H1 (cell line): ENCODE data around the gene SPRN. TPM values are rescaled to one million over a fixed set of nuclear protein-coding genes. Genes with fewer than 3 reads are reported as not detected.

Experiments
- microRNA-seq, 2 experiments: library from miRNA; unstranded; fragments of <30 nt; microRNA quantifications; one replicate each; pipeline versions ENCODE4 to v1.2.0, GENCODE V29; 2016 to 2020; ENCODE audit warnings: borderline microRNAs expressed in 2 of 2, borderline number of aligned reads in 2 of 2, borderline replicate concordance in 1 of 2
- polyA plus RNA-seq, 7 experiments: library from polyadenylated mRNA; depleted of rRNA in 3 of 7; stranded (reverse) in 5 of 7; unstranded in 2 of 7; fragments of >200 nt in 5 of 7; fragments of 200-250 nt in 2 of 7; gene quantifications; 1 replicate in 5 of 7; 2 replicates in 1 of 7; 4 replicates in 1 of 7; pipeline versions ENCODE4 v1.2.1 to v1.2.3, GENCODE V29; 2011 to 2013; ENCODE audit warnings: missing spikeins in 2 of 7, mixed read lengths in 2 of 7
- small RNA-seq: library from polyadenylated mRNA; stranded (forward); fragments of <200 nt; extraction: miRNeasy Mini kit (QIAGEN cat#:217004); gene quantifications from one replicate; pipeline ENCODE3, GENCODE V24; 2013; ENCODE audit not compliant: insufficient read depth
- total RNA-seq: library from RNA; stranded (reverse); fragmentation: NEBNext Ultra II Directional; extraction: Animal tissue kit (Norgen Biotek cat#: 25700); gene quantifications from 2 replicates; pipeline ENCODE4 v1.2.1, GENCODE V29; 2021

SPRN gene
- total and polyA plus RNA-seq, 2 of the 8 experiments (the other 6 are each of a cell fraction or from before 2014, with no cell fraction given) = 0.23 to 0.24 TPM

Small RNA genes within 50 kb of the gene (microRNA-seq; reads per million reads assigned to microRNA genes)
- gene MIR3944 = 0.81 to 0.92 reads per million in 2 experiments

Small RNA genes within 50 kb of the gene (small RNA-seq; reads per million reads assigned to genes)
- gene AL360181.4 (not detected), gene MIR3944 (6.9 reads per million, percentile 73 among the genes with 10 or more reads in this experiment)

Other genes with a start within 250 kb of the SPRN start
- gene UTF1, start 194.4 kb downstream of the SPRN start, total RNA-seq = 21.7 and 21.8 TPM in 2 replicates
- 0.47 and 0.97 TPM in 2 replicates for gene UTF1, start 194.4 kb downstream of the SPRN start, polyA plus RNA-seq (2011; rRNA removed)
- 4.7 and 5.6 TPM in 2 replicates for gene VENTX, start 186.8 kb downstream of the SPRN start, total RNA-seq
- 5.6 and 7.8 TPM in 2 replicates for gene VENTX, start 186.8 kb downstream of the SPRN start, polyA plus RNA-seq (2011; rRNA removed)
- gene ADAM8, start 147.8 kb downstream of the SPRN start, total RNA-seq = 4.4 and 4.6 TPM in 2 replicates
- 4.6 and 6.0 TPM in 2 replicates for gene ADAM8, start 147.8 kb downstream of the SPRN start, polyA plus RNA-seq (2011; rRNA removed)
- gene TUBGCP2, start 115.8 kb downstream of the SPRN start, total RNA-seq = 51.9 and 54.2 TPM in 2 replicates
- gene TUBGCP2, start 115.8 kb downstream of the SPRN start, polyA plus RNA-seq (2011; rRNA removed) = 34.9 and 43.9 TPM in 2 replicates
- gene ZNF511, start 115.7 kb downstream of the SPRN start, total RNA-seq = 64.5 and 71.7 TPM in 2 replicates
- 55.4 and 70.5 TPM in 2 replicates for gene ZNF511, start 115.7 kb downstream of the SPRN start, polyA plus RNA-seq (2011; rRNA removed)
- 1.3 and 1.7 TPM in 2 replicates for gene CALY, start 87.7 kb downstream of the SPRN start, total RNA-seq
- gene CALY, start 87.7 kb downstream of the SPRN start, polyA plus RNA-seq (2011; rRNA removed) = 1.5 and 3.2 TPM in 2 replicates
- 0.61 TPM in 1 of 2 replicates, not detected in the other for gene PRAP1, start 77.3 kb downstream of the SPRN start, total RNA-seq
- gene PRAP1, start 77.3 kb downstream of the SPRN start, polyA plus RNA-seq (2011; rRNA removed) = 1.4 and 1.6 TPM in 2 replicates
- gene FUOM, start 66.6 kb downstream of the SPRN start, total RNA-seq = 21.1 and 22.0 TPM in 2 replicates
- 30.4 and 41.6 TPM in 2 replicates for gene FUOM, start 66.6 kb downstream of the SPRN start, polyA plus RNA-seq (2011; rRNA removed)
- gene ECHS1, start 51.3 kb downstream of the SPRN start, total RNA-seq = 101 and 108 TPM in 2 replicates
- 41.7 and 52.2 TPM in 2 replicates for gene ECHS1, start 51.3 kb downstream of the SPRN start, polyA plus RNA-seq (2011; rRNA removed)
- gene PAOX, start 45.4 kb downstream of the SPRN start, total RNA-seq = 4.2 and 4.3 TPM in 2 replicates
- gene PAOX, start 45.4 kb downstream of the SPRN start, polyA plus RNA-seq (2011; rRNA removed) = 3.7 and 6.5 TPM in 2 replicates
- 56.6 and 57.8 TPM in 2 replicates for gene MTG1, start 30.5 kb downstream of the SPRN start, total RNA-seq
- gene MTG1, start 30.5 kb downstream of the SPRN start, polyA plus RNA-seq (2011; rRNA removed) = 81.6 and 97.2 TPM in 2 replicates
- 0.10 and 0.19 TPM in 2 replicates for gene SCART1, start 29.3 kb upstream of the SPRN start, total RNA-seq
- 0.14 and 0.22 TPM in 2 replicates for gene SCART1, start 29.3 kb upstream of the SPRN start, polyA plus RNA-seq (2011; rRNA removed)
- gene CYP2E1, start 102.7 kb upstream of the SPRN start, total RNA-seq = not detected in 2 replicates
- gene CYP2E1, start 102.7 kb upstream of the SPRN start, polyA plus RNA-seq (2011; rRNA removed) = 0.11 TPM in 2 replicates
- gene SYCE1, start 141.0 kb upstream of the SPRN start, total RNA-seq = not detected in 2 replicates
- gene SYCE1, start 141.0 kb upstream of the SPRN start, polyA plus RNA-seq (2011; rRNA removed) = not detected in 2 replicates
- not detected in 2 replicates for gene FRG2B, start 202.2 kb upstream of the SPRN start, total RNA-seq
- gene FRG2B, start 202.2 kb upstream of the SPRN start, polyA plus RNA-seq (2011; rRNA removed) = not detected in 2 replicates